Osteoblast (primary cell): Measurements from ENCODE around the gene THSD8. TPM values are rescaled to one million over a fixed set of nuclear protein-coding genes. Genes with fewer than 3 reads are reported as not detected.

Experiments used
- DNase-seq: peaks from one replicate; pipeline ENCODE4 v3.0.0; 2011; ENCODE audit warnings: low spot score, mixed read lengths; ENCODE audit not compliant: insufficient read length; ENCODE audit errors: missing footprints
- H2AFZ ChIP-seq: 2 replicates; pipeline ENCODE4 v1.6.0; 2011; ENCODE audit warnings: mild to moderate bottlenecking, low read length
- H3K27ac ChIP-seq: 2 replicates; pipeline ENCODE4 v1.5.1; 2011; ENCODE audit warnings: mild to moderate bottlenecking, low read depth, low read length, moderate library complexity
- H3K27me3 ChIP-seq: 2 replicates; pipeline ENCODE4 v1.6.0; 2012; ENCODE audit warnings: mild to moderate bottlenecking, control low read depth, inconsistent platforms, low read length, moderate library complexity; ENCODE audit not compliant: insufficient read depth
- H3K36me3 ChIP-seq: 2 replicates; pipeline ENCODE4 v1.5.1; 2011; ENCODE audit warnings: mild to moderate bottlenecking, low read length, control low read depth, moderate library complexity; ENCODE audit not compliant: insufficient read depth
- H3K4me1 ChIP-seq: 2 replicates; pipeline ENCODE4 v1.5.1; 2011; ENCODE audit warnings: mild to moderate bottlenecking, low read length, control low read depth, moderate library complexity; ENCODE audit not compliant: insufficient read depth
- H3K4me2 ChIP-seq: 2 replicates; pipeline ENCODE4 v1.6.0; 2011; ENCODE audit warnings: mild to moderate bottlenecking, low read length; ENCODE audit not compliant: insufficient read depth
- H3K4me3 ChIP-seq: fragments of 200-600 bp; sonication (generic); 3 replicates; pipeline ENCODE4 v1.5.1; 2012; ENCODE audit warnings: mild to moderate bottlenecking, low read length, inconsistent platforms; ENCODE audit not compliant: insufficient read depth
- H3K79me2 ChIP-seq: 2 replicates; pipeline ENCODE4 v1.6.0; 2012; ENCODE audit warnings: mild to moderate bottlenecking, low read length, control low read depth, inconsistent platforms; ENCODE audit not compliant: insufficient read depth
- H3K9me3 ChIP-seq: 2 replicates; pipeline ENCODE4 v1.5.1; 2011; ENCODE audit warnings: low read depth, low read length, control low read depth
- H4K20me1 ChIP-seq: 2 replicates; pipeline ENCODE4 v1.6.0; 2012; ENCODE audit warnings: mild to moderate bottlenecking, low read length, control low read depth; ENCODE audit not compliant: insufficient read depth
- total RNA-seq: library from RNA; depleted of rRNA; stranded (reverse); fragments of >200 nt; gene quantifications from 2 replicates; pipeline ENCODE4 v1.2.3, GENCODE V29; 2012
- TF ChIP-seq, protein P1 (sequence below): IDR thresholded peaks from 2 replicates; pipeline ENCODE4 v1.5.1; 2011; ENCODE audit warnings: mild to moderate bottlenecking, low read depth, low read length, moderate library complexity; ENCODE audit errors: extremely low read depth

Gene THSD8
- total RNA-seq, 1 donor, result not detected

DNA sequence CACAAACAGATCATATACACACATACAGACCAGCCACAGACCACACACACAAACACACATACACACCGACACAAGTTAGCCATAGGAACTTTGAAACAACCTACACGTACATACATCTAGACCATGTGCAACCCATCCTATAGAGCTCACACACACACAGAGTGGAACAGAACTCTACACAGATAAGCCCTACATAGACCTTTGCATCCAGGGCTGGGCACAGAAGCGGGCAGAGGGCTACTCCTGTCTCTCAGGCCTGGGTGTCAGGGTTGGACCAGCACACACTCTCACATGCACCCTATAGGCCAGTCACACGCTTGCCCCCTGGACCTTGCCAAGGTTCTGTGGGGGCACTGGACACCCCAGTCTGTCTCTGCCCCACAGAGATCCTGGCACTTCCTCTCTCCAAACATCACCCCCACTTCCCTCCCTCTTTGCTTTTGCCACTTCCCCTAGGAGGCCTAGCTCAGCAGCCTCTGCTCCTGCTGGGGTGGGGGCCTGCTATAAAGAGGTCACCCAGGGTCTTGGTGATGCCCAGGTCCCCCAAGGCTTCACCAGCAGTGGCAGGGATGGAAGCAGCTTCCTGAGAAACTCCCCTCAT, 16.3 kb upstream of the THSD8 start:
- TF ChIP-seq, protein P1, sequence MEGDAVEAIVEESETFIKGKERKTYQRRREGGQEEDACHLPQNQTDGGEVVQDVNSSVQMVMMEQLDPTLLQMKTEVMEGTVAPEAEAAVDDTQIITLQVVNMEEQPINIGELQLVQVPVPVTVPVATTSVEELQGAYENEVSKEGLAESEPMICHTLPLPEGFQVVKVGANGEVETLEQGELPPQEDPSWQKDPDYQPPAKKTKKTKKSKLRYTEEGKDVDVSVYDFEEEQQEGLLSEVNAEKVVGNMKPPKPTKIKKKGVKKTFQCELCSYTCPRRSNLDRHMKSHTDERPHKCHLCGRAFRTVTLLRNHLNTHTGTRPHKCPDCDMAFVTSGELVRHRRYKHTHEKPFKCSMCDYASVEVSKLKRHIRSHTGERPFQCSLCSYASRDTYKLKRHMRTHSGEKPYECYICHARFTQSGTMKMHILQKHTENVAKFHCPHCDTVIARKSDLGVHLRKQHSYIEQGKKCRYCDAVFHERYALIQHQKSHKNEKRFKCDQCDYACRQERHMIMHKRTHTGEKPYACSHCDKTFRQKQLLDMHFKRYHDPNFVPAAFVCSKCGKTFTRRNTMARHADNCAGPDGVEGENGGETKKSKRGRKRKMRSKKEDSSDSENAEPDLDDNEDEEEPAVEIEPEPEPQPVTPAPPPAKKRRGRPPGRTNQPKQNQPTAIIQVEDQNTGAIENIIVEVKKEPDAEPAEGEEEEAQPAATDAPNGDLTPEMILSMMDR, result no peak
- H3K9me3 ChIP-seq, result no peaks in the 10 kb centered on the region
- H3K36me3 ChIP-seq, result no peaks in the 10 kb centered on the region
- H4K20me1 ChIP-seq, result no peaks in the 10 kb centered on the region
- H3K27me3 ChIP-seq, result no peaks in the 10 kb centered on the region
- peak overlapping the region; percentile 83 for H2AFZ ChIP-seq
- peaks cover 35% of the 10 kb centered on the region for H3K4me1 ChIP-seq
- H3K4me3 ChIP-seq, result no peak overlapping the region
- peak; percentile 76 for DNase-seq
- H3K79me2 ChIP-seq, result no peaks in the 10 kb centered on the region
- H3K4me2 ChIP-seq, result no peak overlapping the region
- peak overlapping the region; percentile 86 for H3K27ac ChIP-seq

DNA sequence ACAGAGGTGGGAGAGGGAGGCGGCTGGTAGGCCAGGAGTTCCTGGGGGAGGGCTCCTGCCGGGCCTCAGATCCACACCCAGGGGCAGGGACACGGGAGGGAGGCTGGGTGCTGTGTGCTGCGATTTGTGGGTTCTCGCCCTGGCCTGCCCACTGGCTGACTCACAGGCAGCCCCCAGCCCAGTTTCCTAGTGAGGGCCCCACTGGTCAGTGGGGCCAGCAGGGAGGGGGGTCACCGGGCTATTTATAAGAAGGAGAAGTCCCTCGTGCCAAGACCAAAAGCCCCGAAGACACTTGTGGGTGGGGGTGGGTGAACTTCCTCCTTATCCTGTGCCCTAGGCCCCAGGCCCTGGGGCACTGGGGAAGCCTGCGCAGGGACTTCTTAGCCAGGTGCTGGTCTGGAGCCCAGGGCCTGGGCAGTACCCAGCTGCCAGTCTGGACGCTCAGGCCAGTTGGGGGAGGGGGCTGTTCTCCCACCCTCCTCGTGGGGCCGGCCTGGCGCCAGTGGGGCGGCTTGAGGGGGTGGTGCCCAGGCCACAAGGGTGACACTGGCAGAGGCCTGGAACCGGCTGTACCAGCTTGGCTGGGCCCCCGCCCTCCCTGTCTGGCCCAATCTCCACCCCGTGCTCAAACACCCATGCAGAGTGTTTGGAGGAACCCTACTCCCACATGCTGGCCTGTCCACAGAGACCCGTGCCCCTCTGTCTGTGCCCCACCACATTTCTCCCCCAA, 15.6 kb upstream of the THSD8 start:
- TF ChIP-seq, protein P1, result no peak
- peak overlapping the region; percentile 83 for H2AFZ ChIP-seq
- peaks cover 41% of the 10 kb centered on the region for H3K4me1 ChIP-seq

DNA sequence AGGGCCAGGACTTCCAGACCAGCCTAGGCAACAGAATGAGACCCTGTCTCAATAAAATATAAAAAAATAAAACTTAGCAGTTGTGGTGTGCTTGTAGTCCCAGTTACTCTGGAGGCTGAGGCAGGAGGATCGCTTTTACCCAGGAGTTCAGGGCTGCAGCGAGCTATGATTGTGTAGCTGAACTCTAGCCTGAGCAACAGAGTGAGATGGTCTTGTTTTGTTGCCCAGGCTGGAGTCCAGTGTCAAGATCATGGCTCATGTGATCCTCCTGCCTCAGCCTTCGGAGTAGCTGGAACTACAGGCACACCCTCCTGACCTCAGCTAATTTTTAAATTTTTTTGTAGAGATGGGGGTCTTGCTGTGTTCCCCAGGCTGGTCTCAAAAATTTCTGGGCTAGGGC, 14.9 kb upstream of the THSD8 start:
- TF ChIP-seq, protein P1, result no peak
- H4K20me1 ChIP-seq, result peaks cover 4% of the 10 kb centered on the region
- peak; percentile 67 for DNase-seq
- peak overlapping the region; percentile 11 for H3K27ac ChIP-seq
- H3K79me2 ChIP-seq, result peaks cover 7% of the 10 kb centered on the region
- H2AFZ ChIP-seq, result no peak overlapping the region
- H3K36me3 ChIP-seq, result no peaks in the 10 kb centered on the region
- H3K4me1 ChIP-seq, result peaks cover 41% of the 10 kb centered on the region
- no peak overlapping the region for H3K4me3 ChIP-seq
- H3K27me3 ChIP-seq, result no peaks in the 10 kb centered on the region
- no peaks in the 10 kb centered on the region for H3K9me3 ChIP-seq
- no peak overlapping the region for H3K4me2 ChIP-seq

More for the DNA sequence above, 15.6 kb upstream of the THSD8 start:
- no peaks in the 10 kb centered on the region for H3K9me3 ChIP-seq
- H3K79me2 ChIP-seq, result peaks cover 2% of the 10 kb centered on the region
- no peaks in the 10 kb centered on the region for H4K20me1 ChIP-seq
- H3K27me3 ChIP-seq, result no peaks in the 10 kb centered on the region
- DNase-seq, result peak; percentile 84
- no peak overlapping the region for H3K4me3 ChIP-seq
- no peaks in the 10 kb centered on the region for H3K36me3 ChIP-seq
- peak overlapping the region; percentile 86 for H3K27ac ChIP-seq
- no peak overlapping the region for H3K4me2 ChIP-seq

DNA sequence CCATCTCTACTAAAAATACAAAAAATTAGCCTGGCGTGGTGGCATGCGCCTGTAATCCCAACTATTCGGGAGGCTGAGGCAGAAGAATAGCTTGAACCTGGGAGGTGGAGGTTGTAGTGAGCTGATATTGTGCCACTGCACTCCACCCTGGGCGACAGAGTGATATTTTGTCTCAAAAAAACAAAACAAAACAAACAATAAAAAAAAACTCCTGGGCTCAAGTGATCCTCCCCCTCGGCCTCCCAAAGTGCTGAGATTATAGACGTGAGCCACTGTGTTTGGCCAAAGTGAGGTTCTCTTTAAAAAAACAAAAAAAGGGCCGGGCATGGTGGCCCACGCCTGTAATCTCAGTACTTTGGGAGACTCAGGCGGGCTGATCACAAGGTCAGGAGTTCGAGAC, 14.4 kb upstream of the THSD8 start:
- peaks cover 37% of the 10 kb centered on the region for H3K4me1 ChIP-seq
- H3K4me3 ChIP-seq, result no peak overlapping the region
- no peak overlapping the region for H3K27ac ChIP-seq
- DNase-seq, result no peak
- TF ChIP-seq, protein P1, result no peak
- H3K27me3 ChIP-seq, result no peaks in the 10 kb centered on the region
- peaks cover 9% of the 10 kb centered on the region for H4K20me1 ChIP-seq
- H2AFZ ChIP-seq, result no peak overlapping the region
- H3K4me2 ChIP-seq, result no peak overlapping the region
- H3K79me2 ChIP-seq, result peaks cover 12% of the 10 kb centered on the region
- no peaks in the 10 kb centered on the region for H3K9me3 ChIP-seq
- H3K36me3 ChIP-seq, result no peaks in the 10 kb centered on the region
